PC-3 (cell line): Measurements from ENCODE around the gene CPA3. TPM values are rescaled to one million over a fixed set of nuclear protein-coding genes. Genes with fewer than 3 reads are reported as not detected.

ENCODE experiments used
- total RNA-seq: library from RNA; depleted of rRNA; stranded (reverse); fragments of >200 nt; gene quantifications from 2 replicates; pipeline ENCODE4 v1.2.3, GENCODE V29; 2014; rRNA removed

Gene CPA3
- total RNA-seq, 1 experiment from 2014 or later = not detected

Other genes with a start within 250 kb of the CPA3 start
- 0.15 TPM in 1 of 2 replicates, not detected in the other for gene AGTR1, start 167.4 kb upstream of the CPA3 start, total RNA-seq
- not detected in 2 replicates for gene CPB1, start 37.5 kb upstream of the CPA3 start, total RNA-seq
- 9.9 and 12.0 TPM in 2 replicates for gene GYG1, start 126.2 kb downstream of the CPA3 start, total RNA-seq
- gene HLTF, start 221.2 kb downstream of the CPA3 start, total RNA-seq = 36.5 and 43.3 TPM in 2 replicates